HEK293 (cell line): Measurements from ENCODE around the gene GDPD5.

Experiments used
- CTCF ChIA-PET: fragments of 350-600 bp; formaldehyde crosslinking; extraction: SDS; loops from one replicate; lab custom pipeline; 2021; ENCODE audit warnings: antibody characterized with exemption; lab: Yijun Ruan, JAX
- POLR2A ChIA-PET: fragments of 300-600 bp; formaldehyde crosslinking; extraction: SDS; loops from one replicate; lab custom pipeline; 2020; ENCODE audit warnings: antibody characterized with exemption, inconsistent platforms; lab: Yijun Ruan, JAX
- H3K27ac ChIP-seq: fragments of 200-500 bp; sonication (Bioruptor generic); 2 replicates; pipeline ENCODE4 v1.5.1; 2014; ENCODE audit warnings: low read depth, low read length, control low read depth, inconsistent platforms; ENCODE audit errors: extremely low read depth
- H3K36me3 ChIP-seq, 2 experiments: fragments of 200-500 bp in 1 of 2; sonication (Bioruptor generic) in 1 of 2; 1 replicate in 1 of 2; 2 replicates in 1 of 2; pipeline ENCODE4 v1.5.1; 2014 to 2017; ENCODE audit warnings: inconsistent platforms in 2 of 2, low read length in 2 of 2; ENCODE audit not compliant: control insufficient read depth in 2 of 2, insufficient read depth in 1 of 2
- H3K4me1 ChIP-seq: fragments of 200-500 bp; sonication (Bioruptor generic); 2 replicates; pipeline ENCODE4 v1.5.1; 2014; ENCODE audit warnings: mild to moderate bottlenecking, low read length, inconsistent platforms; ENCODE audit not compliant: control insufficient read depth, insufficient read depth
- H3K4me3 ChIP-seq: 2 replicates; pipeline ENCODE4 v1.5.1; 2011; ENCODE audit warnings: low read depth, mild to moderate bottlenecking, control low read depth, low read length, moderate library complexity
- H3K9me3 ChIP-seq: fragments of 200-500 bp; sonication (Bioruptor generic); 2 replicates; pipeline ENCODE4 v1.5.1; 2014; ENCODE audit warnings: low read depth, low read length, inconsistent platforms; ENCODE audit not compliant: control insufficient read depth, insufficient read depth
- EGR2 ChIP-seq: fragments of 450-650 bp; formaldehyde crosslinking; IDR thresholded peaks from 2 replicates; pipeline ENCODE4 v1.5.1; 2016; ENCODE audit warnings: low read depth, missing biosample characterization, missing genetic modification characterization
- HIC1 ChIP-seq: fragments of 450-650 bp; formaldehyde crosslinking; IDR thresholded peaks from 2 replicates; pipeline ENCODE4 v1.5.1; 2016; ENCODE audit warnings: missing biosample characterization, missing genetic modification characterization
- KLF16 ChIP-seq: fragments of 450-650 bp; formaldehyde crosslinking; IDR thresholded peaks from 2 replicates; pipeline ENCODE4 v1.5.1; 2017; ENCODE audit warnings: missing biosample characterization, missing genetic modification characterization
- KLF9 ChIP-seq: fragments of 450-650 bp; formaldehyde crosslinking; IDR thresholded peaks from 2 replicates; pipeline ENCODE4 v1.5.1; 2016; ENCODE audit warnings: missing biosample characterization, missing genetic modification characterization, low read depth
- MEIS1 ChIP-seq: sonication (generic); formaldehyde crosslinking; IDR thresholded peaks from 2 replicates; pipeline ENCODE4 v1.8.1; 2022; ENCODE audit warnings: missing genetic modification reagents, mild to moderate bottlenecking, borderline replicate concordance
- PRDM2 ChIP-seq: fragments of 450-650 bp; formaldehyde crosslinking; IDR thresholded peaks from 2 replicates; pipeline ENCODE4 v1.5.1; 2016; ENCODE audit warnings: missing biosample characterization, missing genetic modification characterization, borderline replicate concordance
- SCRT2 ChIP-seq: fragments of 450-650 bp; formaldehyde crosslinking; IDR thresholded peaks from 2 replicates; pipeline ENCODE4 v1.5.1; 2016; ENCODE audit warnings: missing biosample characterization, missing genetic modification characterization
- ZBTB44 ChIP-seq: fragments of 450-650 bp; IDR thresholded peaks from 2 replicates; pipeline ENCODE4 v1.5.1; 2018; ENCODE audit warnings: missing biosample characterization, mild to moderate bottlenecking, missing genetic modification characterization
- ZBTB49 ChIP-seq: fragments of 450-650 bp; formaldehyde crosslinking; IDR thresholded peaks from 2 replicates; pipeline ENCODE4 v1.5.1; 2016; ENCODE audit warnings: missing biosample characterization, missing genetic modification characterization, low read depth
- ZIC2 ChIP-seq: fragments of 450-650 bp; formaldehyde crosslinking; IDR thresholded peaks from 2 replicates; pipeline ENCODE4 v1.5.1; 2016; ENCODE audit warnings: missing biosample characterization, missing genetic modification characterization
- ZNF112 ChIP-seq: fragments of 450-650 bp; formaldehyde crosslinking; IDR thresholded peaks from 2 replicates; pipeline ENCODE4 v1.5.0; 2017; ENCODE audit warnings: missing biosample characterization, missing genetic modification characterization
- ZNF114 ChIP-seq: fragments of 450-650 bp; formaldehyde crosslinking; IDR thresholded peaks from 2 replicates; pipeline ENCODE4 v1.5.0; 2017; ENCODE audit warnings: missing biosample characterization, missing genetic modification characterization
- ZNF148 ChIP-seq: fragments of 450-650 bp; formaldehyde crosslinking; IDR thresholded peaks from 2 replicates; pipeline ENCODE4 v1.5.0; 2017; ENCODE audit warnings: missing biosample characterization, missing genetic modification characterization, borderline replicate concordance
- ZNF48 ChIP-seq: fragments of 450-650 bp; formaldehyde crosslinking; IDR thresholded peaks from 2 replicates; pipeline ENCODE4 v1.5.1; 2016; ENCODE audit warnings: missing biosample characterization, missing genetic modification characterization
- ZNF510 ChIP-seq: fragments of 450-650 bp; formaldehyde crosslinking; IDR thresholded peaks from 2 replicates; pipeline ENCODE4 v1.5.1; 2018; ENCODE audit warnings: mild to moderate bottlenecking, missing genetic modification characterization, missing biosample characterization; ENCODE audit not compliant: insufficient replicate concordance
- ZNF571 ChIP-seq: fragments of 450-650 bp; formaldehyde crosslinking; IDR thresholded peaks from 2 replicates; pipeline ENCODE4 v1.5.0; 2017; ENCODE audit warnings: missing biosample characterization, missing genetic modification characterization
- ZNF624 ChIP-seq: fragments of 450-650 bp; formaldehyde crosslinking; IDR thresholded peaks from 2 replicates; pipeline ENCODE4 v1.5.1; 2017; ENCODE audit warnings: missing biosample characterization, missing genetic modification characterization
- ZNF654 ChIP-seq: fragments of 450-650 bp; formaldehyde crosslinking; IDR thresholded peaks from 2 replicates; pipeline ENCODE4 v1.5.1; 2016; ENCODE audit warnings: low read depth, missing biosample characterization, missing genetic modification characterization
- ZNF664 ChIP-seq: fragments of 450-650 bp; formaldehyde crosslinking; IDR thresholded peaks from 2 replicates; pipeline ENCODE4 v1.5.1; 2016; ENCODE audit warnings: missing biosample characterization, missing genetic modification characterization
- ZNF843 ChIP-seq: fragments of 450-650 bp; formaldehyde crosslinking; IDR thresholded peaks from 2 replicates; pipeline ENCODE4 v1.5.1; 2016; ENCODE audit warnings: missing biosample characterization, missing genetic modification characterization
- ZSCAN16 ChIP-seq: fragments of 450-650 bp; formaldehyde crosslinking; IDR thresholded peaks from 2 replicates; pipeline ENCODE4 v1.5.1; 2016; ENCODE audit warnings: missing biosample characterization, missing genetic modification characterization

The GDPD5 gene

GRCh38 chr11:75425422-75425821 lies 100.3 kb downstream of the GDPD5 start:
- Histone ChIP-seq H3K9me3 (no peaks in the 10 kb centered on the region), H3K4me1 (no peaks in the 10 kb centered on the region), H3K4me3 (no peak overlapping the region), H3K27ac (no peak overlapping the region), H3K36me3 (peaks cover 0 to 17% of the 10 kb centered on the region in 2 experiments; a peak in 1 of 3 replicates)
- ChIA-PET POLR2A (no interaction called here), CTCF (interaction anchor here (0.5 to 1.8 kb wide), 5 partner anchors 17 to 506 kb away, joined by 3 to 6 read pairs (median 4); no protein-coding TSS in a partner anchor)
- TF ChIP-seq KLF16: no peak
- TF ChIP-seq ZBTB49 (tag by site-specific recombination): no peak
- no peak for TF ChIP-seq PRDM2 (tag by site-specific recombination)
- no peak for TF ChIP-seq ZNF48
- no peak for TF ChIP-seq ZNF148 (tag by site-specific recombination)
- TF ChIP-seq ZNF114 (tag by site-specific recombination): no peak
- no peak for TF ChIP-seq ZNF664 (tag by site-specific recombination)
- TF ChIP-seq ZNF510: no peak

GRCh38 chr11:75424396-75424795 lies 101.3 kb downstream of the GDPD5 start:
- ChIA-PET CTCF (interaction anchor here (1.3 to 1.6 kb wide), 2 partner anchors 17 to 35 kb away, joined by 5 read pairs; no protein-coding TSS in a partner anchor), POLR2A (interaction anchor here (0.9 kb wide), 1 partner anchor 138 kb away, joined by 4 read pairs; no protein-coding TSS in a partner anchor)
- no peak overlapping the region for H3K4me3 ChIP-seq
- H3K4me1 ChIP-seq: no peaks in the 10 kb centered on the region
- H3K9me3 ChIP-seq: no peaks in the 10 kb centered on the region
- peaks cover 0 to 17% of the 10 kb centered on the region in 2 experiments; a peak in 2 of 3 replicates for H3K36me3 ChIP-seq
- H3K27ac ChIP-seq: no peak overlapping the region
- TF ChIP-seq ZNF571 (tag by site-specific recombination): no peak
- no peak for TF ChIP-seq EGR2 (tag by site-specific recombination)
- TF ChIP-seq ZNF664 (tag by site-specific recombination): no peak
- TF ChIP-seq ZNF654: no peak
- no peak for TF ChIP-seq KLF9 (tag by site-specific recombination)
- no peak for TF ChIP-seq ZNF112 (tag by site-specific recombination)
- no peak for TF ChIP-seq ZSCAN16 (tag by site-specific recombination)
- TF ChIP-seq ZNF843 (tag by site-specific recombination): no peak
- no peak for TF ChIP-seq MEIS1 (CRISPR knock-in tag)
- TF ChIP-seq SCRT2 (tag by site-specific recombination): no peak
- no peak for TF ChIP-seq ZIC2
- TF ChIP-seq ZBTB44 (tag by site-specific recombination): no peak
- TF ChIP-seq ZNF624 (tag by site-specific recombination): no peak
- TF ChIP-seq HIC1: no peak
